ENCODE results near the gene COPS4.
"Not testable (repeated sequence)": the region's sequence is repeated elsewhere in the genome, so short reads cannot be mapped to it uniquely, and the experiment has no call there.

Gene COPS4

DNA sequence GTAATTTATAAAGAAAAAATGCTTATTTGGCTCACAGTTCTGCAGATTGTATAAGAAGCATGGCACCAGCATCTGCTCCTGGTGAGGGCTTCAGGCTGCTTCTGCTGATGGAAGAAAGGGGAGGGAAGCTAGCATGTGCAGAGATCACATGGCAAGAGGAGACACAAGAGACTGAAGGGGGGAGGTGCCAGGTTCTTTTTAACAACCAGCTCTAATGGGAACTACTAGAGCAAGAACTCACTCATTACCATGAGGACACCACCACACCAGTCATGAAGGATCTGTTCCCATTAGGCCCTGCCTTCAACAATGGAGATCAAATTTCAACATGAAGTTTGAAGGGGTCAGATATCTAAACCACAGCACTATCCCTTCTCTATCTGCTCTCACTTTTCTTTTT is 9.4 kb upstream of the COPS4 start:
- Histone ChIP-seq H3K9me3 (ENCODE audit: control insufficient read depth, low read length) (no peaks in the 10 kb centered on the region), H3K36me3 (ENCODE audit: control insufficient read depth, insufficient read depth, low read length) (no peaks in the 10 kb centered on the region), H3K27ac (ENCODE audit: low read depth, low read length, severe bottlenecking) (no peak overlapping the region), H3K4me3 (ENCODE audit: extremely low read depth, insufficient read depth, low read length, poor library complexity, severe bottlenecking) (no peak overlapping the region), H3K4me1 (ENCODE audit: control insufficient read depth, insufficient read depth, low read length, poor library complexity, severe bottlenecking) (no peaks in the 10 kb centered on the region)

DNA sequence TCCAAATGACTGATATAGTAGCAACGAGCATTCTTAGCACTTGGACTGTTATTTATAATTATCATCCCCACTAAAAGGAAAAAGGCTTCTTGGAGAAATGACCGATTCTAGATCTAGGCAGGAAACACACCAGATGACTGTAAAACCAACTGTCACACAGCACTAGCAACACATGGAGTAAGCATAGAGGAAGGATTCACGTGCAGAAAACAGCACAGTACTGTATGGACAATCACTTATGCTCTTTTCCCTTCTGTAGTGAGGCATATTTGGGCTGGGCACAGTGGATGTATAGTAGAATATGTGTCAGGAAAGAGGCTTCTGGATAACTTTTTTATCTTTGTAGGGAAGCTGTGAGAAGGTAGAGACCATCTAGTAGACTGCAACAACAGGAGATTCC is 6.0 kb upstream of the COPS4 start:
- no peak overlapping the region for H3K27ac ChIP-seq (ENCODE audit: low read depth, low read length, severe bottlenecking)
- 80% methylated on average over 1 of the region's 3 CpGs; no CpG with 5 or more reads in 1 of the 2 experiments for WGBS, 2 experiments (ENCODE audit: insufficient coverage in 2 of 2)
- no peaks in the 10 kb centered on the region for H3K36me3 ChIP-seq (ENCODE audit: control insufficient read depth, insufficient read depth, low read length)
- H3K9me3 ChIP-seq (ENCODE audit: control insufficient read depth, low read length): no peaks in the 10 kb centered on the region
- no peaks in the 10 kb centered on the region for H3K4me1 ChIP-seq (ENCODE audit: control insufficient read depth, insufficient read depth, low read length, poor library complexity, severe bottlenecking)
- no peak overlapping the region for H3K4me3 ChIP-seq (ENCODE audit: extremely low read depth, insufficient read depth, low read length, poor library complexity, severe bottlenecking)

DNA sequence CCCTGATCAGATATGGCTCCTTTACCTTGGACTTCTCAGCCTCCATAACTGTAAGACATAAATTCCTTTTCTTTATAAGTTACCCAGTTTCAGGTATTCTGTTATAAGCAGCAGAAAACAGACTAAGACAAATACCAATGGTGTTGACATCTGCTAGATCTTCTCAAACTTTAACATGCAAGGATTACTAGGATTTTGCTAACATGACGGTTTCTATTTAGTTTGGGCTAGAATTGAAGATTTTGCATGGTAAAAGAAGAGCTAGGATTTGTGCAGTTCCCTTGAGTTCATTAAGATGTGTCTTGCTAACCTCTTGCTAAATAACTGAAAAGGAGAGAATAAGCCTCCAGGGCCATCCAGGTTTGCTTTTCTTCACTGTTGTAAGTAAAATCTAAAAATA is 5.3 kb upstream of the COPS4 start:
- no peak overlapping the region for H3K4me3 ChIP-seq (ENCODE audit: extremely low read depth, insufficient read depth, low read length, poor library complexity, severe bottlenecking)
- no peaks in the 10 kb centered on the region for H3K4me1 ChIP-seq (ENCODE audit: control insufficient read depth, insufficient read depth, low read length, poor library complexity, severe bottlenecking)
- H3K36me3 ChIP-seq (ENCODE audit: control insufficient read depth, insufficient read depth, low read length): no peaks in the 10 kb centered on the region
- H3K27ac ChIP-seq (ENCODE audit: low read depth, low read length, severe bottlenecking): no peak overlapping the region
- 83 to 86% methylated on average over 1 of the region's 1 CpG for WGBS, 2 experiments (ENCODE audit: insufficient coverage in 2 of 2)
- H3K9me3 ChIP-seq (ENCODE audit: control insufficient read depth, low read length): no peaks in the 10 kb centered on the region

DNA sequence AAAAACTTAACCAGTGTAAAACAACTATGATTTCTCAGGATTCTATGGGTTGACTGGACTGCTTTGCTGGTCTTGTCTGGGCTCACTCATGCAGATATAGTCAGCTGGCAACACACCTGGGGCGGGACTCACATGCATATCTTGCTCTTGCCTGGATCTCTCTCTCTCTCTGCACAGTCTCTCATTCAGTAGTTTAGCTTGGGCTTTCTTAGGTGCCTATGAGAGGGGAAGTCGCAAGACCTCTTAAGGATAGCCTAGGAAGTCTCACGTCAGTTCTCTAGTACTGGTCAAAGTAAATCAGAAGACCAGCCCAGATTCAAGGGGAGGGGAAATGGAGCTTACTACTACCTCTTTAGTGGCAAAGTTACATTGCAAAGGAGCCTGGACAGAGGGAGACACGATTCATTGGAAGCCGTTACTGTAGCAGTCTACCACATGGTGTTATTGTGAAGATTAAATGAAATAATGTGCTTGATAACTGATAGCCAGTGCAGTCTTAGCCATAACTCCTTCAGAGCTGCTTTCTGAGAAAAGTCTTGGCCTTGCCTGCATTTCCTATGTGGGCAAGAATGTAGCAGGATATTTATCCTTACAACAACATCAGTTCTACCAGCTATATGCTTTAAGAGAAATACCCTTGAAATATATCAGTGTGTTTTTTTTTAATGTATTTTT is 2.1 kb downstream of the COPS4 start:
- H3K4me3 ChIP-seq (ENCODE audit: extremely low read depth, insufficient read depth, low read length, poor library complexity, severe bottlenecking): no peak overlapping the region
- 91 to 94% methylated on average over 5 of the region's 5 CpGs for WGBS, 2 experiments (ENCODE audit: insufficient coverage in 2 of 2)
- no peaks in the 10 kb centered on the region for H3K9me3 ChIP-seq (ENCODE audit: control insufficient read depth, low read length)
- peaks cover 5% of the 10 kb centered on the region for H3K4me1 ChIP-seq (ENCODE audit: control insufficient read depth, insufficient read depth, low read length, poor library complexity, severe bottlenecking)
- no peak overlapping the region for H3K27ac ChIP-seq (ENCODE audit: low read depth, low read length, severe bottlenecking)
- peaks cover 4% of the 10 kb centered on the region for H3K36me3 ChIP-seq (ENCODE audit: control insufficient read depth, insufficient read depth, low read length)

DNA sequence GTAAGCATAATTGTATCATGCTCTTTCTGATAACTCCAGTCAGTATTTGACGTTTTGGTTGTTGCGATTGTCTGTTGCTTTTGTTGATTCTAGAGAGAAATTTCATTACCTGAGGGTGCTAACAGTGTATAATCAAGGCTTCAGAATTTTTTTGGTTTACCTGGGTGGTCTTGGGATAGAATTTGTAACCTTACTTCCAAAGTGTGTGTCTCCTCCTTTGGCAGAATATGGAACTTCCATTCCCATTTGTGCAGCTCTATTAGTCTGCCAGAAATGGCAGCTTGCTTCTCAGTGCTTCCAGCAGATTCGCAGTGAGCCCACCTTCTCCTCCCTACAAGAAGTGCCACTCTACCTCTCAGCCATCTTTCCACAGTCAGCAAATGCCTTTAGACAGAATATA is 5.3 kb downstream of the COPS4 start:
- 77 to 95% methylated on average over 2 to 3 of the region's 3 CpGs for WGBS, 2 experiments (ENCODE audit: insufficient coverage in 2 of 2)
- Histone ChIP-seq H3K4me1 (ENCODE audit: control insufficient read depth, insufficient read depth, low read length, poor library complexity, severe bottlenecking) (peaks cover 5% of the 10 kb centered on the region), H3K4me3 (ENCODE audit: extremely low read depth, insufficient read depth, low read length, poor library complexity, severe bottlenecking) (no peak overlapping the region), H3K36me3 (ENCODE audit: control insufficient read depth, insufficient read depth, low read length) (peaks cover 9% of the 10 kb centered on the region), H3K27ac (ENCODE audit: low read depth, low read length, severe bottlenecking) (no peak overlapping the region), H3K9me3 (ENCODE audit: control insufficient read depth, low read length) (no peaks in the 10 kb centered on the region)

DNA sequence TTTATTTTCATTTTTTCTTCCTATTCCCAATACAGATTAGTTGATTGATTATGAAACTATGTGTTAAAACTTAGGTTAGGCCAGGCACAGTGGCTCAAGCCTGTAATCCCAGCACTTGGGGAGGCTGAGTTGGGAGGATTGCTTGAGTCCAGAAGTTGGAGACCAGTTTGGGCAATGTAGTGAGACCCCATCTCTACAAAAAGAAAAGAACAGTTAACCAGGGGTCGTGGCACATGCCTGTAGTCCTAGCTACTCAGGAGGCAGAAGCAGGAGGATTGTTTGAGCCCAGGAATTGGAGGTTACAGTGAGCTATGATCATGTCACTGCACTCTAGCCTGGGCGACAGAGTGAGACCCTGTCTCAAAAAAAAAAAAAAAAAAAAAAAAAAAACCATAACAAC is 8.2 kb downstream of the COPS4 start:
- H3K27ac ChIP-seq (ENCODE audit: low read depth, low read length, severe bottlenecking); H3K9me3 ChIP-seq (ENCODE audit: control insufficient read depth, low read length); H3K4me3 ChIP-seq (ENCODE audit: extremely low read depth, insufficient read depth, low read length, poor library complexity, severe bottlenecking); H3K4me1 ChIP-seq (ENCODE audit: control insufficient read depth, insufficient read depth, low read length, poor library complexity, severe bottlenecking); H3K36me3 ChIP-seq (ENCODE audit: control insufficient read depth, insufficient read depth, low read length): not testable (repeated sequence)
- 60 to 100% methylated on average over 1 of the region's 2 CpGs for WGBS, 2 experiments (ENCODE audit: insufficient coverage in 2 of 2)

DNA sequence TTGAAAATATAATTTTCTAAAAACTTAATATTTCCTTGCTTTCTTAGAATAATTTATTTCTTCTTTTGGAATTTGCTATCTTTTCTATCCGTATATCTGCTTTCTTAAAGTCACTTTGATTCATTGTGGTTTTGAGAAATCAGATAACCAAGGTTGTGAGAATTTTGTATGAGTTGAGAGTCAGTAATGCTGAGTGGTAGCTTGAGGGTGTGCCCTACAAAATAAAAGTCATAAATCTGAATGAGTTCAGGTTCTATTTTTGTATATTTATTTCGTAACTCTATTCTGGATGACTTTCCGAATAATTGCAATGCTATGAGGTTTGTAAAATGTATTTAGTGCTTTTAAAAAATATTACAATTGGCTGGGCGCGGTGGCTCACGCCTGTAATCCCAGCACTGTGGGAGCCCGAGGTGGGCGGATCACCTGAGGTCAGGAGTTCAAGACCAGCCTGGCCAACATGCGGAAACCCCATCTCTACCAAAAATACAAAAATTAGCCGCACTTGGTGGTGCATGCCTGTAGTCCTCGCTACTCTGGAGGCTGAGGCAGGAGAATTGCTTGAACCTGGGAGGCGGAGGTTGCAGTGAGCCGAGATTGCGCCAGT is 8.9 kb downstream of the COPS4 start:
- Histone ChIP-seq H3K36me3 (ENCODE audit: control insufficient read depth, insufficient read depth, low read length) (peaks cover 9% of the 10 kb centered on the region), H3K27ac (ENCODE audit: low read depth, low read length, severe bottlenecking) (no peak overlapping the region), H3K9me3 (ENCODE audit: control insufficient read depth, low read length) (no peaks in the 10 kb centered on the region), H3K4me3 (ENCODE audit: extremely low read depth, insufficient read depth, low read length, poor library complexity, severe bottlenecking) (no peak overlapping the region), H3K4me1 (ENCODE audit: control insufficient read depth, insufficient read depth, low read length, poor library complexity, severe bottlenecking) (no peaks in the 10 kb centered on the region)
- WGBS, 2 experiments (ENCODE audit: insufficient coverage in 2 of 2): 95 to 98% methylated on average over 8 to 10 of the region's 14 CpGs

DNA sequence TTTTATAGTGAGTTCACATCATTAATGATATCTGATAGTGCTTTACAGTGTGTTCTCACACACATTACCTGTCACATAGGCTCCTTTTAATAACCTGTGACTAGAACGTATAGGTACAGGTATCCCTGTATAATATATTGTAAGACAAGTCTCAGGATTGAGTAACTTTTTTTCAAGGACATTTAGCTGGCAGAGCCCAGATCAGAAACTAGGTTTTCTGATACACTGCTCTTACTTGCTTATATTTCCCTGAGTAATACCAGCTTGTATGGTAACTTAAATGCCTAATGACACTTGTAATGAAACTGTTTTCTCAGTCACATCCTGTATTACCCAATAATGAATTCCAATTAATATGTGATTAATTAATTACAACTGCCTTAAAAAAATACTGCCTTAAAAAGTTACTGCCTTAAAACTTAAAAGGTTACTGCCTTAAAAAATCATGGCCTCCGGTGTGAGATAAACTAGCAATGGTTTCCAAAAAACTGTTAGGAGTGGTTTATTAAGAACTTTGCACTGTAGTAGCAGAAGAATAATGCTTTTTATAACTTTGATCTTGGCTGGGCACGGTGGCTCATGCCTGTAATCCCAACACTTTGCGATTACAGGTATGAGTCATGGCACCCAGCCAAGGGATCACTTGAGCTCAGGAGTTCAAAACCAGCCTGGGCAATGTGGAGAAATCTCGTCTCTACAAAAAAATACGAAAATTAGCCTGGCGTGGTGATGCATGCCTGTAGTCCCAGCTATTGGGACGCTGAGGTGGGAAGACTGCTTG is 11.9 kb downstream of the COPS4 start:
- H3K27ac ChIP-seq (ENCODE audit: low read depth, low read length, severe bottlenecking): no peak overlapping the region
- no peaks in the 10 kb centered on the region for H3K9me3 ChIP-seq (ENCODE audit: control insufficient read depth, low read length)
- H3K36me3 ChIP-seq (ENCODE audit: control insufficient read depth, insufficient read depth, low read length): peaks cover 15% of the 10 kb centered on the region
- 97 to 98% methylated on average over 6 to 7 of the region's 8 CpGs for WGBS, 2 experiments (ENCODE audit: insufficient coverage in 2 of 2)
- no peaks in the 10 kb centered on the region for H3K4me1 ChIP-seq (ENCODE audit: control insufficient read depth, insufficient read depth, low read length, poor library complexity, severe bottlenecking)
- H3K4me3 ChIP-seq (ENCODE audit: extremely low read depth, insufficient read depth, low read length, poor library complexity, severe bottlenecking): no peak overlapping the region

DNA sequence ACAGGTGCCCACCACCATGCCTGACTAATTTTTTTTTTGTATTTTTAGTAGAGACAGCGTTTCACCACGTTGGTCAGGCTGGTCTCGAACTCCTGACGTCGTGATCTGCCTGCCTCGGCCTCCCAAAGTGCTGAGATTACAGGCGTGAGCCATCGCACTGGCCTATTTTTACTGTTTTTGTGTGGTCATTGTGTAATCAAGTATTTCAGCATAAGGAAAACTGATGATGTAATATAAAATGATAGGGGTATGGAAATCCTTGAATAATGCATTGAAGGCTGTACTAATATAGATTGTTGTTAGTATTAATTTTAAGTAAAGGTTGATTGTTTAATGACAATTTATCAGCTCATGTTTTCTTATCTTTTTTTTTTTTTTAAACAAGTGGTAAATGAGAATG is 13.8 kb downstream of the COPS4 start:
- not testable (repeated sequence) for H3K27ac ChIP-seq (ENCODE audit: low read depth, low read length, severe bottlenecking)
- WGBS, 2 experiments (ENCODE audit: insufficient coverage in 2 of 2): 95 to 100% methylated on average over 6 to 8 of the region's 8 CpGs
- H3K36me3 ChIP-seq (ENCODE audit: control insufficient read depth, insufficient read depth, low read length): peaks cover 27% of the 10 kb centered on the region

DNA sequence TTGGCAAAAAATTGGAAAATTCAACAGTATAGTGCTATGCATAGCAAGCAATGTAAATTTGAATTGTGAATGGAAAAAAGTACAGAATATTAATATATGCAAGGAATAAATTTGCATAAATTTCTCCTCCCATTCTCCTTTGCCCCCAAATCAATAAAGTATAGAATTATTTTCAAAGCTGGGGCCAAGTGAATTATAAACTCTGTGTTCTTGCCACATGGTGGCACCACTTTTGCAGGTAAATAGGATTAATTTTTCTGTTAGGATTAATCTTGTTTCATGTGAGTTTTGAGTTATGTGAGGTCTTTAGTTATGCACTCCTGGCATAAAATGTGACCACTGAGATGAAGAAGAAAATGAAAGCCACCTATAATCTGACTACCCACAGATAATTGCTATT is 19.9 kb downstream of the COPS4 start:
- H3K27ac ChIP-seq (ENCODE audit: low read depth, low read length, severe bottlenecking): no peak overlapping the region
- no peaks in the 10 kb centered on the region for H3K9me3 ChIP-seq (ENCODE audit: control insufficient read depth, low read length)
- H3K36me3 ChIP-seq (ENCODE audit: control insufficient read depth, insufficient read depth, low read length): peaks cover 51% of the 10 kb centered on the region
- no peak overlapping the region for H3K4me3 ChIP-seq (ENCODE audit: extremely low read depth, insufficient read depth, low read length, poor library complexity, severe bottlenecking)
- H3K4me1 ChIP-seq (ENCODE audit: control insufficient read depth, insufficient read depth, low read length, poor library complexity, severe bottlenecking): no peaks in the 10 kb centered on the region

More for the DNA sequence above, 13.8 kb downstream of the COPS4 start:
- not testable (repeated sequence) for H3K4me1 ChIP-seq (ENCODE audit: control insufficient read depth, insufficient read depth, low read length, poor library complexity, severe bottlenecking); H3K4me3 ChIP-seq (ENCODE audit: extremely low read depth, insufficient read depth, low read length, poor library complexity, severe bottlenecking); H3K9me3 ChIP-seq (ENCODE audit: control insufficient read depth, low read length)

DNA sequence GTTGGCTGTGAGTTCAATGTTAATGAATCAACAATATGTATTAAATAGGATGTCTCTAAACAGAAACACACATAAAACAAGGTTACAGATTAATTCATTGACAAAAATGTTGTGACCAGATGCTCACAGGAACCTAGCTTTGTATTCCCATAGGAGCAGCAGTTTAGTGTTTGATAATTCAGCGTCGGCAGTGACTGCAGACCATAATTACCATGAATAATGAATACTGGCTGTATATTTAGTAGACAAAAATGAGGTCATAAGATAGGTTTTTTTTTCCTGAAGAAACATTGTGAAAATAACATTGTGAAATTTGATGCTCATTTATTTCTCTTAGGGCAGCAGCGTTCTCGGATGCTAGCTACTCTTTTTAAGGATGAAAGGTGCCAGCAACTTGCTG is 27.8 kb downstream of the COPS4 start:
- Histone ChIP-seq H3K9me3 (ENCODE audit: control insufficient read depth, low read length) (no peaks in the 10 kb centered on the region), H3K4me1 (ENCODE audit: control insufficient read depth, insufficient read depth, low read length, poor library complexity, severe bottlenecking) (no peaks in the 10 kb centered on the region), H3K36me3 (ENCODE audit: control insufficient read depth, insufficient read depth, low read length) (peaks cover 62% of the 10 kb centered on the region), H3K27ac (ENCODE audit: low read depth, low read length, severe bottlenecking) (no peak overlapping the region), H3K4me3 (ENCODE audit: extremely low read depth, insufficient read depth, low read length, poor library complexity, severe bottlenecking) (no peak overlapping the region)
- WGBS, 2 experiments (ENCODE audit: insufficient coverage in 2 of 2): 93 to 100% methylated on average over 2 to 4 of the region's 4 CpGs
